Adrenal gland (tissue), 12 donors: Measurements from ENCODE around the gene ABLIM2. TPM values are rescaled to one million over a fixed set of nuclear protein-coding genes. Genes with fewer than 3 reads are reported as not detected.

Experiments
- DNase-seq, 7 donors: peaks; one replicate each; pipeline ENCODE4 v3.0.0-alpha.2; 2019 to 2020
- H3K27ac ChIP-seq, 5 donors: fragments of 200-600 bp; sonication (generic) in 4 of 5; 1 replicate in 3 of 5; 2 replicates in 2 of 5; pipeline versions ENCODE4 v1.5.1 to v1.8.0; 2016 to 2020; ENCODE audit warnings: mild to moderate bottlenecking in 1 of 5
- H3K27me3 ChIP-seq: fragments of 200-600 bp; 2 replicates; pipeline ENCODE4 v1.8.0; 2021
- H3K36me3 ChIP-seq, 2 donors: fragments of 200-600 bp; replicated peaks in 1 of 2; 1 replicate in 1 of 2; 2 replicates in 1 of 2; pipeline versions ENCODE4 v1.5.1 to v1.8.0; 2018 to 2022
- H3K4me1 ChIP-seq, 2 donors: fragments of 200-600 bp; replicated peaks in 1 of 2; 1 replicate in 1 of 2; 2 replicates in 1 of 2; pipeline versions ENCODE4 v1.5.1 to v1.8.0; 2018 to 2021
- H3K4me3 ChIP-seq, 4 donors: fragments of 200-600 bp; sonication (generic) in 3 of 4; one replicate each; pipeline ENCODE4 v1.5.1; 2016 to 2018
- H3K9me3 ChIP-seq, 3 donors: fragments of 200-600 bp; sonication (generic) in 1 of 3; replicated peaks in 1 of 3; 1 replicate in 2 of 3; 2 replicates in 1 of 3; pipeline versions ENCODE4 v1.5.1 to v1.8.0; 2016 to 2021
- CTCF ChIP-seq, 6 experiments: fragments of 450-650 bp in 4 of 6; fragments of 200-600 bp in 2 of 6; sonication (generic) in 1 of 6; IDR thresholded peaks; 1 replicate in 5 of 6; 2 replicates in 1 of 6; pipeline versions ENCODE4 v1.5.1 to v1.8.0; 2016 to 2021; ENCODE audit warnings: antibody characterized with exemption in 6 of 6, mild to moderate bottlenecking in 2 of 6, moderate library complexity in 1 of 6
- POLR2A ChIP-seq, 2 donors: fragments of 450-650 bp; IDR thresholded peaks; one replicate each; pipeline ENCODE4 v1.6.1; 2017; ENCODE audit warnings: antibody characterized with exemption in 2 of 2, mild to moderate bottlenecking in 2 of 2, moderate library complexity in 1 of 2
- WGBS, 4 donors: extraction: QIAGEN DNeasy Blood & Tissue Kit in 2 of 4; methylation state at CpG; one replicate each; pipeline versions ENCODE4 v1.1.5 to v1.1.7; 2013 to 2017; 5-methylcytosine and 5-hydroxymethylcytosine counted together
- intact Hi-C, 2 donors: fragments of 100-400 bp; cut with DNase I; formaldehyde crosslinking; loops; one replicate each; pipeline versions ENCODE4 v1.14.1 to v1.15.0; 2022 to 2023
- polyA plus RNA-seq, 3 donors: library from polyadenylated mRNA; stranded (reverse); fragments of 200-250 nt in 2 of 3; fragments of 350-450 nt in 1 of 3; fragmentation: Illumina TruSeq in 1 of 3; extraction: RNeasy Lipid Tissue Mini Kit (QIAGEN cat#74804) in 1 of 3; gene quantifications; one replicate each; pipeline ENCODE4 v1.2.3, GENCODE V29; 2013 to 2014
- total RNA-seq, 9 donors: library from RNA; depleted of rRNA in 4 of 9; stranded (reverse); fragments of >200 nt in 4 of 9; fragments of 120-200 nt in 1 of 9; fragmentation: NEBNext Ultra II Directional in 1 of 9; extraction: Animal tissue kit (Norgen Biotek cat#: 25700) in 1 of 9; gene quantifications; one replicate each; pipeline versions ENCODE4 v1.1.0 to v1.2.4, GENCODE V29; 2013 to 2023
- donor health status: healthy with polysubstance abuse.
- donor health status: Bipolar disorder and iron deficiency.
- donor health status: DM: yes; HTN: yes; CAD: no.
- donor health status: DM: no; HTN: no; CAD: no.
- donor health status: DM: no; HTN: no; CAD: no.
- donor health status: DM: yes; HTN: yes; CAD: no.

The ABLIM2 gene
- total and polyA plus RNA-seq, 12 donors = 5.8 to 31.2 (median 14.6) TPM

- Histone ChIP-seq H3K36me3 (no peaks in the 10 kb centered on the region), H3K4me3 (no peak overlapping the region), H3K9me3 (peaks cover 0 to 5% (median 4%) of the 10 kb centered on the region in 3 donors), H3K27me3 (no peaks in the 10 kb centered on the region), H3K27ac (peak overlapping the region in 1 of 5 donors; percentile 88), H3K4me1 (peaks cover 6 to 15% of the 10 kb centered on the region in 2 donors)
- TF ChIP-seq POLR2A (IDR thresholded peaks at IDR 0.05) = no peak
- TF ChIP-seq CTCF (IDR thresholded peaks at IDR 0.05) = no peak
- intact Hi-C loops = no loop called here
- DNase-seq = no peak
- 90 to 99% (median 96%) methylated on average over 11 to 12 of the region's 12 CpGs for WGBS, 4 donors
These were observed 60.1 kb downstream of the ABLIM2 start for GRCh38 chr4:8098506-8098905.

GRCh38 chr4:8097721-8098345 lies 60.8 kb downstream of the ABLIM2 start:
- 91 to 100% (median 95%) methylated on average over 4 to 8 of the region's 8 CpGs for WGBS, 4 donors
- Histone ChIP-seq H3K27ac (peak overlapping the region in 2 of 5 donors; percentile 41 to 58), H3K27me3 (no peaks in the 10 kb centered on the region), H3K4me3 (no peak overlapping the region), H3K36me3 (no peaks in the 10 kb centered on the region), H3K4me1 (peaks cover 6 to 15% of the 10 kb centered on the region in 2 donors), H3K9me3 (peaks cover 0 to 7% (median 4%) of the 10 kb centered on the region in 3 donors)
- DNase-seq = no peak
- no peak for TF ChIP-seq POLR2A (IDR thresholded peaks at IDR 0.05)
- no peak for TF ChIP-seq CTCF (IDR thresholded peaks at IDR 0.05)
- intact Hi-C loops = no loop called here

GRCh38 chr4:8097141-8097541 lies 61.5 kb downstream of the ABLIM2 start:
- no peak for DNase-seq
- Histone ChIP-seq H3K27ac (peak overlapping the region in 2 of 5 donors; percentile 41 to 58), H3K27me3 (no peaks in the 10 kb centered on the region), H3K9me3 (peaks cover 0 to 7% (median 4%) of the 10 kb centered on the region in 3 donors), H3K4me3 (no peak overlapping the region), H3K4me1 (peaks cover 6 to 15% of the 10 kb centered on the region in 2 donors), H3K36me3 (no peaks in the 10 kb centered on the region)
- 93 to 99% (median 94%) methylated on average over 11 to 23 of the region's 23 CpGs for WGBS, 4 donors
- TF ChIP-seq POLR2A (IDR thresholded peaks at IDR 0.05) = no peak
- TF ChIP-seq CTCF (IDR thresholded peaks at IDR 0.05) = no peak
- intact Hi-C loops = no loop called here

- DNase-seq = no peak
- whole genome bisulfite sequencing, 4 donors = 73 to 80% (median 76%) methylated on average over 9 to 12 of the region's 12 CpGs
- H3K4me3 ChIP-seq = no peak overlapping the region
- no peaks in the 10 kb centered on the region for H3K27me3 ChIP-seq
- H3K4me1 ChIP-seq = peaks cover 6 to 15% of the 10 kb centered on the region in 2 donors
- peaks cover 0 to 7% (median 4%) of the 10 kb centered on the region in 3 donors for H3K9me3 ChIP-seq
- H3K36me3 ChIP-seq = no peaks in the 10 kb centered on the region
- no peak for TF ChIP-seq CTCF (IDR thresholded peaks at IDR 0.05)
- intact Hi-C loops = no loop called here
- peak overlapping the region in 2 of 5 donors; percentile 41 to 58 for H3K27ac ChIP-seq
These were observed 61.9 kb downstream of the ABLIM2 start for GRCh38 chr4:8096690-8097061.
